Lower lobe of right lung (tissue), 2 donors: ENCODE measurements around the gene TIAM1. TPM values are rescaled to one million over a fixed set of nuclear protein-coding genes. Genes with fewer than 3 reads are reported as not detected.

Experiments used
- ATAC-seq, 2 donors: fragments of 200-7000 bp; cut with Tn5 transposase; one replicate each; pipeline ENCODE4 v1.9.1; 2020 to 2022; ENCODE audit warnings: mild to moderate bottlenecking in 2 of 2, moderate library complexity in 2 of 2
- DNase-seq: peaks from one replicate; pipeline ENCODE4 v3.0.0-alpha.2; 2020
- H3K27ac ChIP-seq: fragments of 200-600 bp; one replicate; pipeline ENCODE4 v1.8.0; 2022
- H3K27me3 ChIP-seq: fragments of 200-600 bp; one replicate; pipeline ENCODE4 v1.8.0; 2022; ENCODE audit warnings: low read depth
- H3K36me3 ChIP-seq: fragments of 200-600 bp; one replicate; pipeline ENCODE4 v1.8.0; 2022; ENCODE audit warnings: mild to moderate bottlenecking
- H3K4me1 ChIP-seq: fragments of 200-600 bp; one replicate; pipeline ENCODE4 v1.8.0; 2022
- H3K4me3 ChIP-seq: fragments of 200-600 bp; one replicate; pipeline ENCODE4 v1.8.0; 2022; ENCODE audit warnings: mild to moderate bottlenecking
- H3K9me3 ChIP-seq: fragments of 200-600 bp; one replicate; pipeline ENCODE4 v1.8.0; 2022
- CTCF ChIP-seq: fragments of 200-600 bp; IDR thresholded peaks from one replicate; pipeline ENCODE4 v1.8.0; 2022; ENCODE audit warnings: antibody characterized with exemption, mild to moderate bottlenecking
- intact Hi-C: fragments of 100-400 bp; cut with DNase I; formaldehyde crosslinking; loops from one replicate; pipeline ENCODE4 v1.11.0; 2022
- total RNA-seq: library from RNA; stranded (reverse); fragmentation: NEBNext Ultra II Directional; extraction: Animal tissue kit (Norgen Biotek cat#: 25700); gene quantifications from one replicate; pipeline ENCODE4 v1.2.1, GENCODE V29; 2021
- donor health status: DM: no; HTN: yes; CAD: no; lungs with severe emphysema.

Gene TIAM1
- total RNA-seq, 1 donor from 2014 or later, result 45.5 TPM

- TF ChIP-seq CTCF, result no peak
- intact Hi-C loops, result no loop called here
- H3K4me3 ChIP-seq, result no peak overlapping the region
- DNase-seq, result no peak
- H3K4me1 ChIP-seq, result no peaks in the 10 kb centered on the region
- no peak overlapping the region for H3K27ac ChIP-seq
- ATAC-seq, result no peak
- H3K27me3 ChIP-seq, result no peaks in the 10 kb centered on the region
- H3K9me3 ChIP-seq, result no peaks in the 10 kb centered on the region
- peaks cover 10% of the 10 kb centered on the region for H3K36me3 ChIP-seq
Observed at GRCh38 chr21:31141389-31142000, 202.6 kb downstream of the TIAM1 start.

- intact Hi-C loops, result no loop called here
- H3K4me1 ChIP-seq, result no peaks in the 10 kb centered on the region
- TF ChIP-seq CTCF, result no peak
- H3K27ac ChIP-seq, result no peak overlapping the region
- H3K9me3 ChIP-seq, result no peaks in the 10 kb centered on the region
- no peaks in the 10 kb centered on the region for H3K27me3 ChIP-seq
- H3K36me3 ChIP-seq, result peaks cover 10% of the 10 kb centered on the region
- DNase-seq (no peak), ATAC-seq (no peak)
- H3K4me3 ChIP-seq, result no peak overlapping the region
Observed at GRCh38 chr21:31140676-31141075, 203.4 kb downstream of the TIAM1 start.

GRCh38 chr21:31140025-31140424 lies 204.0 kb downstream of the TIAM1 start:
- Histone ChIP-seq H3K36me3 (peaks cover 10% of the 10 kb centered on the region), H3K27me3 (no peaks in the 10 kb centered on the region), H3K4me1 (peaks cover 4% of the 10 kb centered on the region), H3K27ac (no peak overlapping the region), H3K9me3 (no peaks in the 10 kb centered on the region), H3K4me3 (no peak overlapping the region)
- intact Hi-C loops, result no loop called here
- TF ChIP-seq CTCF, result no peak
- ATAC-seq (no peak), DNase-seq (no peak)

GRCh38 chr21:31137960-31138359 lies 206.1 kb downstream of the TIAM1 start:
- no peaks in the 10 kb centered on the region for H3K9me3 ChIP-seq
- peaks cover 10% of the 10 kb centered on the region for H3K36me3 ChIP-seq
- no peak overlapping the region for H3K27ac ChIP-seq
- TF ChIP-seq CTCF, result no peak
- no peak overlapping the region for H3K4me3 ChIP-seq
- DNase-seq (no peak), ATAC-seq (no peak)
- peaks cover 18% of the 10 kb centered on the region for H3K4me1 ChIP-seq
- H3K27me3 ChIP-seq, result no peaks in the 10 kb centered on the region
- intact Hi-C loops, result no loop called here

- no peak for ATAC-seq
- intact Hi-C loops, result no loop called here
- Histone ChIP-seq H3K9me3 (no peaks in the 10 kb centered on the region), H3K27me3 (no peaks in the 10 kb centered on the region), H3K27ac (no peak overlapping the region), H3K4me3 (no peak overlapping the region), H3K4me1 (peaks cover 26% of the 10 kb centered on the region), H3K36me3 (peaks cover 10% of the 10 kb centered on the region)
- DNase-seq, result no peak
- no peak for TF ChIP-seq CTCF
Observed at GRCh38 chr21:31136891-31137290, 207.2 kb downstream of the TIAM1 start.
